GM18951 (cell line): ENCODE data around the gene CEACAM1.
"Not testable (repeated sequence)": the region's sequence is repeated elsewhere in the genome, so short reads cannot be mapped to it uniquely, and the experiment has no call there.

ENCODE experiments used
- POLR2A ChIP-seq: IDR thresholded peaks from 4 replicates; pipeline ENCODE4 v1.6.1; 2011; ENCODE audit warnings: mild to moderate bottlenecking; ENCODE audit not compliant: insufficient read length, insufficient read depth; ENCODE audit errors: extremely low read depth
- in situ Hi-C: fragments of 300-500 bp; cut with MboI; formaldehyde crosslinking; loops from one replicate; pipeline ENCODE4 v1.12.0; 2022; ENCODE audit warnings: low sequenced_read_pairs, mixed read lengths, inconsistent platforms; ENCODE audit not compliant: unreplicated experiment

CEACAM1 gene

GRCh38 chr19:42514449-42514848 is 13.8 kb downstream of the CEACAM1 start:
- no peak for TF ChIP-seq POLR2A
- in situ Hi-C loops: no loop called here

GRCh38 chr19:42512743-42513304 is 15.5 kb downstream of the CEACAM1 start:
- TF ChIP-seq POLR2A: no peak

GRCh38 chr19:42512130-42512636 is 16.1 kb downstream of the CEACAM1 start:
- TF ChIP-seq POLR2A: no peak
- in situ Hi-C loops: no loop called here

More at GRCh38 chr19:42512743-42513304, 15.5 kb downstream of the CEACAM1 start:
- in situ Hi-C loops: no loop called here

- no peak for TF ChIP-seq POLR2A
- in situ Hi-C loops: no loop called here
Measured at GRCh38 chr19:42511340-42511739, 16.9 kb downstream of the CEACAM1 start.

- in situ Hi-C loops: no loop called here
- TF ChIP-seq POLR2A: no peak
Measured at GRCh38 chr19:42508892-42509444, 19.3 kb downstream of the CEACAM1 start.

- in situ Hi-C loops: no loop called here
- TF ChIP-seq POLR2A: no peak
Measured at GRCh38 chr19:42505066-42505465, 23.2 kb downstream of the CEACAM1 start.

- in situ Hi-C loops: no loop called here
- TF ChIP-seq POLR2A: no peak
Measured at GRCh38 chr19:42501733-42502132, 26.5 kb downstream of the CEACAM1 start.

GRCh38 chr19:42501243-42501642 is 27.0 kb downstream of the CEACAM1 start:
- in situ Hi-C loops: not testable (repeated sequence)

- in situ Hi-C loops: no loop called here
- TF ChIP-seq POLR2A: no peak
Measured at GRCh38 chr19:42498169-42498757, 30.0 kb downstream of the CEACAM1 start.

GRCh38 chr19:42497492-42498168 is 30.7 kb downstream of the CEACAM1 start:
- in situ Hi-C loops: no loop called here
- no peak for TF ChIP-seq POLR2A

GRCh38 chr19:42496460-42497133 is 31.7 kb downstream of the CEACAM1 start:
- in situ Hi-C loops: no loop called here
- TF ChIP-seq POLR2A: no peak

- TF ChIP-seq POLR2A: no peak
- in situ Hi-C loops: no loop called here
Measured at GRCh38 chr19:42495663-42496062, 32.6 kb downstream of the CEACAM1 start.

- in situ Hi-C loops: no loop called here
- TF ChIP-seq POLR2A: no peak
Measured at GRCh38 chr19:42494321-42494720, 34.0 kb downstream of the CEACAM1 start.

GRCh38 chr19:42488783-42489521 is 39.3 kb downstream of the CEACAM1 start:
- no peak for TF ChIP-seq POLR2A
- in situ Hi-C loops: no loop called here
